Activated naive CD4-positive, alpha-beta T cell treated with anti-CD3 and anti-CD28 coated beads, Interleukin-2, amount 10 ng/mL, durations not matched to agents 5 hours and 36 hours (primary cell): Measurements from ENCODE around the gene FANCB. TPM values are rescaled to one million over a fixed set of nuclear protein-coding genes. Genes with fewer than 3 reads are reported as not detected.

Experiments used
- total RNA-seq, 2 experiments: library from RNA; stranded (reverse); gene quantifications; one replicate each; pipeline ENCODE4 v1.2.3, GENCODE V29; 2021

Gene FANCB
- total RNA-seq, result 1 to 10 TPM; 7.8 to 8.0 TPM

GRCh38 chrX:14872851-14873675 lies at the start of gene FANCB, which contains the start of gene MOSPD2:
TSS of gene FANCB (minus strand) at chrX:14873069. CDS start at chrX:14865510, 7,559 bp downstream.
TSS of gene MOSPD2 (plus strand) at chrX:14873421. CDS start at chrX:14873529, 108 bp downstream.

Other genes starting within 250 kb of the FANCB start
- gene MOSPD2, start 352 bp upstream of the FANCB start, total RNA-seq, result 10 to 100 TPM; 10.3 to 11.1 TPM